A673 (cell line): Measurements from ENCODE around the gene MIGA1. TPM values are rescaled to one million over a fixed set of nuclear protein-coding genes. Genes with fewer than 3 reads are reported as not detected.

Experiments
- BruUV-seq: library from RNA; stranded (reverse); fragments of 400-500 nt; replicated peaks from 2 replicates; lab custom pipeline; 2021; lab: Mats Ljungman, UMichigan
- CTCF ChIA-PET: fragments of 300-600 bp; sonication (Branson Sonifier 250); formaldehyde crosslinking; loops from one replicate; lab custom pipeline; 2022; ENCODE audit warnings: antibody characterized with exemption; lab: Charles Lee
- POLR2A ChIA-PET: fragments of 300-600 bp; sonication (Branson Sonifier 250); formaldehyde crosslinking; loops from one replicate; lab custom pipeline; 2022; ENCODE audit warnings: antibody characterized with exemption; ENCODE audit not compliant: low non-redundant PET; lab: Charles Lee
- DNase-seq: peaks from one replicate; pipeline ENCODE4 v3.0.0-alpha.2; 2015; ENCODE audit warnings: low spot score
- H3K27ac ChIP-seq: fragments of 200-600 bp; sonication (generic); 2 replicates; pipeline ENCODE4 v1.5.1; 2016; ENCODE audit warnings: mixed run types, low read depth, mild to moderate bottlenecking, mixed read lengths, antibody characterized with exemption, low read length; ENCODE audit not compliant: poor library complexity, severe bottlenecking
- H3K27me3 ChIP-seq: fragments of 200-600 bp; sonication (generic); replicated peaks from 2 replicates; pipeline ENCODE4 v1.6.1; 2017; ENCODE audit warnings: mixed run types, low read depth, mild to moderate bottlenecking, mixed read lengths, antibody characterized with exemption, low read length; ENCODE audit not compliant: insufficient read depth, poor library complexity
- H3K36me3 ChIP-seq: fragments of 200-600 bp; sonication (generic); 2 replicates; pipeline ENCODE4 v1.6.1; 2016; ENCODE audit warnings: mixed run types, mild to moderate bottlenecking, mixed read lengths, antibody characterized with exemption, low read length; ENCODE audit not compliant: insufficient read depth, poor library complexity, severe bottlenecking
- H3K4me1 ChIP-seq: fragments of 200-600 bp; sonication (generic); 2 replicates; pipeline ENCODE4 v1.6.1; 2017; ENCODE audit warnings: mixed run types, mild to moderate bottlenecking, mixed read lengths, antibody characterized with exemption, low read length; ENCODE audit not compliant: insufficient read depth, poor library complexity, severe bottlenecking
- H3K4me3 ChIP-seq: fragments of 200-600 bp; sonication (generic); 2 replicates; pipeline ENCODE4 v1.5.1; 2016; ENCODE audit warnings: low read depth, mixed run types, mild to moderate bottlenecking, mixed read lengths, low read length; ENCODE audit not compliant: poor library complexity, severe bottlenecking
- H3K9me3 ChIP-seq: fragments of 200-600 bp; sonication (generic); 2 replicates; pipeline ENCODE4 v1.6.1; 2016; ENCODE audit warnings: mixed run types, low read depth, mild to moderate bottlenecking, mixed read lengths, antibody characterized with exemption, low read length; ENCODE audit not compliant: poor library complexity, severe bottlenecking
- CTCF ChIP-seq: fragments of 300-800, 200-600 bp; sonication (generic); conservative IDR thresholded peaks from 2 replicates; pipeline ENCODE4 v1.5.1; 2017; ENCODE audit warnings: low read depth, mild to moderate bottlenecking, antibody characterized with exemption, low read length, moderate library complexity, mixed read lengths
- EZH2 ChIP-seq: fragments of 200-600 bp; sonication (generic); IDR thresholded peaks from 2 replicates; pipeline ENCODE4 v1.6.1; 2017; ENCODE audit warnings: borderline replicate concordance, low read depth, mild to moderate bottlenecking, mixed read lengths, antibody characterized with exemption, low read length; ENCODE audit not compliant: poor library complexity, severe bottlenecking
- intact Hi-C: fragments of 100-400 bp; cut with micrococcal nuclease; formaldehyde crosslinking; loops from one replicate; pipeline ENCODE4 v1.10.0; 2022; ENCODE audit not compliant: unreplicated experiment
- total RNA-seq: library from RNA; stranded (reverse); gene quantifications from 2 replicates; pipeline ENCODE4 v1.2.3, GENCODE V29; 2021

MIGA1 gene
- total RNA-seq, 1 experiment from 2014 or later: 14.1 TPM

GRCh38 chr1:77834771-77835334, 55.4 kb downstream of the MIGA1 start:
- TF ChIP-seq EZH2 (no peak), CTCF (no peak)
- no peak overlapping the region for H3K27ac ChIP-seq
- POLR2A ChIA-PET: no interaction called here
- CTCF ChIA-PET: no interaction called here
- no peak overlapping the region for H3K4me3 ChIP-seq
- no peak for DNase-seq
- peaks cover 27% of the 10 kb centered on the region for H3K4me1 ChIP-seq
- intact Hi-C loops: no loop called here
- H3K27me3 ChIP-seq: no peaks in the 10 kb centered on the region
- peaks cover 5% of the 10 kb centered on the region for H3K36me3 ChIP-seq
- H3K9me3 ChIP-seq: no peaks in the 10 kb centered on the region
- BruUV-seq: no TSS peak

- POLR2A ChIA-PET: no interaction called here
- no peaks in the 10 kb centered on the region for H3K9me3 ChIP-seq
- TF ChIP-seq CTCF (no peak), EZH2 (no peak)
- H3K4me3 ChIP-seq: no peak overlapping the region
- H3K27me3 ChIP-seq: no peaks in the 10 kb centered on the region
- no peaks in the 10 kb centered on the region for H3K4me1 ChIP-seq
- no peak overlapping the region for H3K27ac ChIP-seq
- no TSS peak for BruUV-seq
- intact Hi-C loops: no loop called here
- no peak for DNase-seq
- CTCF ChIA-PET: no interaction called here
- H3K36me3 ChIP-seq: no peaks in the 10 kb centered on the region
Measured at GRCh38 chr1:77841574-77841973, 62.1 kb downstream of the MIGA1 start.

GRCh38 chr1:77845951-77846350, 66.5 kb downstream of the MIGA1 start:
- H3K27ac ChIP-seq: no peak overlapping the region
- no peak overlapping the region for H3K4me3 ChIP-seq
- intact Hi-C loops: no loop called here
- POLR2A ChIA-PET: no interaction called here
- no peaks in the 10 kb centered on the region for H3K36me3 ChIP-seq
- no peaks in the 10 kb centered on the region for H3K27me3 ChIP-seq
- TF ChIP-seq CTCF: no peak
- no peak for TF ChIP-seq EZH2
- CTCF ChIA-PET: no interaction called here
- no peaks in the 10 kb centered on the region for H3K9me3 ChIP-seq
- H3K4me1 ChIP-seq: no peaks in the 10 kb centered on the region
- no peak for DNase-seq
- BruUV-seq: no TSS peak
